K562 (cell line): ENCODE data around the gene ZBTB16. TPM values are rescaled to one million over a fixed set of nuclear protein-coding genes. Genes with fewer than 3 reads are reported as not detected.

Experiments
- ATAC-seq: fragments of 200-7000 bp; cut with Tn5 transposase; 3 replicates; pipeline ENCODE4 v1.9.1; 2020; ENCODE audit warnings: moderate library complexity
- BruUV-seq: library from RNA; stranded (reverse); fragments of 400-500 nt; replicated peaks from 2 replicates; lab custom pipeline; 2021; lab: Mats Ljungman, UMichigan
- CTCF ChIA-PET: fragments of 300-600 bp; formaldehyde crosslinking; extraction: SDS; loops from one replicate; lab custom pipeline; 2021; ENCODE audit warnings: low intra/inter-chr PET ratio; lab: Yijun Ruan, JAX
- POLR2A ChIA-PET: fragments of 300-600, 350-650 bp; sonication (Branson Sonifier 250); formaldehyde crosslinking; extraction: SDS; loops from one replicate; lab custom pipeline; 2021; ENCODE audit warnings: antibody characterized with exemption, inconsistent platforms; lab: Yijun Ruan, JAX
- DNase-seq, 4 experiments: peaks; one replicate each; pipeline versions ENCODE4 v3.0.0 to v3.0.0-alpha.2; 2011 to 2018; ENCODE audit warnings: low spot score in 3 of 4, mixed read lengths in 3 of 4; ENCODE audit errors: extremely low read depth in 1 of 4
- FAIRE-seq: peaks from 2 replicates; lab custom pipeline; 2011; peaks lifted over from hg19 to GRCh38; lab: Jason Lieb, UNC
- H2AFZ ChIP-seq: 2 replicates; pipeline ENCODE4 v1.6.0; 2011; ENCODE audit warnings: low read depth, low read length, control low read depth, inconsistent platforms
- H3K27ac ChIP-seq: fragments of 200-600 bp; 3 replicates; pipeline ENCODE4 v1.8.0; 2011; ENCODE audit warnings: low read depth, mild to moderate bottlenecking, control low read depth, inconsistent platforms, low read length, moderate library complexity, mixed read lengths; ENCODE audit errors: extremely low read depth
- H3K27me3 ChIP-seq, 2 experiments: fragments of 300-600 bp in 1 of 2; 2 replicates in 1 of 2; 3 replicates in 1 of 2; pipeline versions ENCODE4 v1.6.0 to v1.8.0; 2011; ENCODE audit warnings: inconsistent platforms in 2 of 2, low read length in 2 of 2, mild to moderate bottlenecking in 1 of 2, mixed read lengths in 1 of 2, moderate library complexity in 1 of 2; ENCODE audit not compliant: control insufficient read depth in 2 of 2, insufficient read depth in 2 of 2
- H3K36me3 ChIP-seq: fragments of 300-600 bp; 3 replicates; pipeline ENCODE4 v1.8.0; 2011; ENCODE audit warnings: mild to moderate bottlenecking, low read length, inconsistent platforms; ENCODE audit not compliant: control insufficient read depth, insufficient read depth
- H3K4me1 ChIP-seq, 2 experiments: fragments of 200-600 bp in 1 of 2; replicated peaks in 1 of 2; 2 replicates in 1 of 2; 3 replicates in 1 of 2; pipeline versions ENCODE4 v1.5.1 to v1.8.0; 2011; ENCODE audit warnings: inconsistent platforms in 2 of 2, low read length in 2 of 2, mild to moderate bottlenecking in 1 of 2, mixed read lengths in 1 of 2, moderate library complexity in 1 of 2; ENCODE audit not compliant: control insufficient read depth in 2 of 2, insufficient read depth in 2 of 2
- H3K4me2 ChIP-seq: 2 replicates; pipeline ENCODE4 v1.6.1; 2011; ENCODE audit warnings: low read length, control low read depth, inconsistent platforms, mixed read lengths; ENCODE audit not compliant: insufficient read depth
- H3K4me3 ChIP-seq: fragments of 200-600 bp; sonication (generic), shearing (Covaris generic); 2 replicates; pipeline ENCODE4 v1.5.1; 2016; ENCODE audit warnings: control low read depth, inconsistent platforms
- H3K79me2 ChIP-seq: fragments of 200-600 bp; 3 replicates; pipeline ENCODE4 v1.8.0; 2011; ENCODE audit warnings: low read length, inconsistent platforms; ENCODE audit not compliant: control insufficient read depth, insufficient read depth
- H3K9ac ChIP-seq, 2 experiments: 2 replicates each; pipeline versions ENCODE4 v1.6.0 to v1.6.1; 2011; ENCODE audit warnings: low read depth in 2 of 2, low read length in 2 of 2, control low read depth in 1 of 2, inconsistent platforms in 1 of 2, mild to moderate bottlenecking in 1 of 2, mixed read lengths in 1 of 2; ENCODE audit not compliant: insufficient read depth in 1 of 2
- H3K9me1 ChIP-seq: one replicate; pipeline ENCODE4 v1.6.0; 2011; ENCODE audit warnings: inconsistent platforms, mild to moderate bottlenecking, low read length, moderate library complexity; ENCODE audit not compliant: control insufficient read depth, insufficient read depth
- H3K9me3 ChIP-seq: replicated peaks from 2 replicates; pipeline ENCODE4 v1.5.1; 2011; ENCODE audit warnings: low read depth, low read length, inconsistent platforms; ENCODE audit not compliant: control insufficient read depth, insufficient read depth
- H4K20me1 ChIP-seq: replicated peaks from 2 replicates; pipeline ENCODE4 v1.6.1; 2011; ENCODE audit warnings: low read length, inconsistent platforms, mixed read lengths; ENCODE audit not compliant: control insufficient read depth, insufficient read depth
- CREM ChIP-seq: IDR thresholded peaks from 2 replicates; pipeline ENCODE4 v1.6.1; 2014; ENCODE audit warnings: antibody characterized with exemption, low read depth
- NFXL1 ChIP-seq: fragments of 450-650 bp; formaldehyde crosslinking; IDR thresholded peaks from 2 replicates; pipeline ENCODE4 v1.4.0; 2021; ENCODE audit warnings: mild to moderate bottlenecking
- OTX1 ChIP-seq: fragments of 450-650 bp; formaldehyde crosslinking; IDR thresholded peaks from 2 replicates; pipeline ENCODE4 v1.4.0; 2022; ENCODE audit warnings: mild to moderate bottlenecking
- PHTF2 ChIP-seq: fragments of 250-450 bp; sonication (Bioruptor Pico); IDR thresholded peaks from 2 replicates; pipeline ENCODE4 v1.5.0; 2021; ENCODE audit warnings: mild to moderate bottlenecking
- TCF3 ChIP-seq: sonication (generic); formaldehyde crosslinking; IDR thresholded peaks from 2 replicates; pipeline ENCODE4 v1.4.0; 2020; ENCODE audit warnings: mild to moderate bottlenecking, missing genetic modification reagents
- THRA ChIP-seq: fragments of 450-650 bp; IDR thresholded peaks from 2 replicates; pipeline ENCODE4 v1.6.1; 2017; ENCODE audit warnings: mild to moderate bottlenecking, moderate library complexity
- ZBTB26 ChIP-seq: fragments of 450-650 bp; formaldehyde crosslinking; IDR thresholded peaks from 2 replicates; pipeline ENCODE4 v1.4.0; 2022; ENCODE audit warnings: missing genetic modification characterization
- ZNF354B ChIP-seq: fragments of 250-450 bp; sonication (Bioruptor Pico); IDR thresholded peaks from 2 replicates; pipeline ENCODE4 v1.4.0; 2020
- WGBS: fragments of 100-300 bp; shearing (Covaris generic); methylation state at CpG from one replicate; pipeline ENCODE4 v1.1.6; 2016; ENCODE audit warnings: low coverage, mixed read lengths; ENCODE audit not compliant: insufficient coverage; ENCODE audit errors: missing lambda C conversion rate; 5-methylcytosine and 5-hydroxymethylcytosine counted together
- in situ Hi-C: fragments of 300-500 bp; cut with MboI; formaldehyde crosslinking; loops from 4 replicates; pipeline ENCODE4 v1.15.0; 2018; ENCODE audit warnings: inconsistent platforms, mixed read lengths
- intact Hi-C: fragments of 100-400 bp; cut with micrococcal nuclease; formaldehyde crosslinking; loops from 2 replicates; pipeline ENCODE4 v1.14.2; 2022
- polyA plus RNA-seq, 8 experiments: library from polyadenylated mRNA; depleted of rRNA in 4 of 8; stranded (reverse) in 5 of 8; unstranded in 3 of 8; fragments of >200 nt; fragmentation: Nextera tagmentation in 2 of 8; fragmentation: Illumina TruSeq in 1 of 8; extraction: Ambion mirVana in 2 of 8; extraction: Trizol in 1 of 8; gene quantifications; 2 replicates each; pipeline versions ENCODE4 v1.2.1 to v1.2.3, GENCODE V29; 2011 to 2014; ENCODE audit warnings: inconsistent platforms in 1 of 8, missing spikeins in 1 of 8
- total RNA-seq, 7 experiments: library from RNA; depleted of rRNA in 6 of 7; stranded (reverse); fragments of >200 nt in 6 of 7; fragmentation: Illumina TruSeq in 2 of 7; extraction: Trizol in 2 of 7; gene quantifications; 2 replicates each; pipeline versions ENCODE4 v1.2.1 to v1.2.3, GENCODE V29; 2011 to 2021; ENCODE audit warnings: low replicate concordance in 1 of 7
- TF ChIP-seq, protein P1 (sequence below): fragments of 200-400 bp; formaldehyde crosslinking; IDR thresholded peaks from 2 replicates; pipeline ENCODE4 v1.6.1; 2017; ENCODE audit warnings: mild to moderate bottlenecking, low read depth, low read length, moderate library complexity

ZBTB16 gene
- total and polyA plus RNA-seq, 9 of the 15 experiments (the other 6 are each of a cell fraction or from before 2014, with no cell fraction given), result 0.06 to 0.40 (median 0.24) TPM; not detected in 4

DNA sequence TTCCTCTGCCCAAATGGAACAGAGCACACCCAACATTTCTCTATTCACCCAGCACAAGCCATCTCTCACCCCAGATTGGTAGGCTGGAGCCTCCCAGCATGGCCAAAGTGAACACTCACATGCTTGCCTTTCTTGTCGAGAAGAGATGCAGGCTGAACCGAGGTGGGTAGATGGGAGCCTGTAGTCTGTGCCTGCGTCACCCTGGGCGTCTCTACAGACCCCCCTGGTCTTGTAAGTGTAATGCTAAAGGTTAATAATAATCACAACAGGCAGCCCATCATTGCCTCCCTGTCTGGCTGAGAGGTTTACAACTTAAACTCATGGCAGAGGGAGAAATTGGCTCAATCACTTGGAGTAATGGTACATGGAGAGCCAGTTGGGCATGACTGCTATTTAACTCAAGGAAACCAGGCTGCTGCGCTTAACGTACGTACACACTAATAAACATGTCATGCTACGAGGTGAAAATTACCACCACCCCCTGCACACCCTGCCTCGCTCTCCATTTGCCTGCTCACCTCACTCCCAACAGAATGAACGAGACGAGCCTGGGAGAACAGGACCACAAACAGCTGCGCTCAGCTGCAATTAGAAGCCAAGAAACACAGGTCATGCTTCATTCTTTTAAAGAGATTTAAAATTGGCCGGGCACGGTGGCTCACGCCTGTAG lies 9.1 kb upstream of the ZBTB16 start:
- Histone ChIP-seq H3K4me2 (no peak overlapping the region), H3K27me3 (peaks cover 23 to 44% of the 10 kb centered on the region in 2 experiments), H3K4me1 (no peaks in the 10 kb centered on the region), H3K36me3 (no peaks in the 10 kb centered on the region), H3K79me2 (no peaks in the 10 kb centered on the region), H3K9me3 (no peaks in the 10 kb centered on the region), H3K9me1 (no peaks in the 10 kb centered on the region), H3K27ac (no peak overlapping the region), H3K4me3 (no peak overlapping the region)
- no peak for FAIRE-seq
- no peak for DNase-seq
- ATAC-seq, result no peak
- in situ Hi-C loops, result no loop called here
- WGBS, result 3% methylated on average over 15 of the region's 15 CpGs
- BruUV-seq, result no TSS peak
- TF ChIP-seq ZNF354B (CRISPR knock-in tag), result no peak
- TF ChIP-seq OTX1 (CRISPR knock-in tag), result no peak
- no peak for TF ChIP-seq ZBTB26 (CRISPR knock-in tag)
- no peak for TF ChIP-seq TCF3 (CRISPR knock-in tag)
- no peak for TF ChIP-seq THRA
- no peak for TF ChIP-seq PHTF2 (CRISPR knock-in tag)
- TF ChIP-seq CREM, result no peak
- no peak for TF ChIP-seq NFXL1
- TF ChIP-seq, protein P1, sequence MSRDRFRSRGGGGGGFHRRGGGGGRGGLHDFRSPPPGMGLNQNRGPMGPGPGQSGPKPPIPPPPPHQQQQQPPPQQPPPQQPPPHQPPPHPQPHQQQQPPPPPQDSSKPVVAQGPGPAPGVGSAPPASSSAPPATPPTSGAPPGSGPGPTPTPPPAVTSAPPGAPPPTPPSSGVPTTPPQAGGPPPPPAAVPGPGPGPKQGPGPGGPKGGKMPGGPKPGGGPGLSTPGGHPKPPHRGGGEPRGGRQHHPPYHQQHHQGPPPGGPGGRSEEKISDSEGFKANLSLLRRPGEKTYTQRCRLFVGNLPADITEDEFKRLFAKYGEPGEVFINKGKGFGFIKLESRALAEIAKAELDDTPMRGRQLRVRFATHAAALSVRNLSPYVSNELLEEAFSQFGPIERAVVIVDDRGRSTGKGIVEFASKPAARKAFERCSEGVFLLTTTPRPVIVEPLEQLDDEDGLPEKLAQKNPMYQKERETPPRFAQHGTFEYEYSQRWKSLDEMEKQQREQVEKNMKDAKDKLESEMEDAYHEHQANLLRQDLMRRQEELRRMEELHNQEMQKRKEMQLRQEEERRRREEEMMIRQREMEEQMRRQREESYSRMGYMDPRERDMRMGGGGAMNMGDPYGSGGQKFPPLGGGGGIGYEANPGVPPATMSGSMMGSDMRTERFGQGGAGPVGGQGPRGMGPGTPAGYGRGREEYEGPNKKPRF, result no peak
- TF ChIP-seq, all 486 proteins: peak for 0
- no peak overlapping the region for H3K9ac ChIP-seq
- CTCF ChIA-PET, result no interaction called here
- H2AFZ ChIP-seq, result no peak overlapping the region
- POLR2A ChIA-PET, result interaction anchor here (1.1 kb wide), 1 partner anchor 16 kb away, joined by 5 read pairs; no protein-coding TSS in a partner anchor
- intact Hi-C loops, result no loop called here
- no peaks in the 10 kb centered on the region for H4K20me1 ChIP-seq
